ENCODE measurements around the gene LPP.

Gene LPP

GRCh38 chr3:188734395-188734794 lies 580.4 kb downstream of the LPP start:
- Histone ChIP-seq H3K4me3 (ENCODE audit: low read depth, low read length) (no peak overlapping the region), H3K27me3 (replicated peaks) (no peaks in the 10 kb centered on the region), H3K27ac (no peak overlapping the region), H3K36me3 (replicated peaks) (no peaks in the 10 kb centered on the region)
- DNase-seq: no peak
- in situ Hi-C loops (cut with HindIII; ENCODE audit: low pct_ligation_motif_present, low sequenced_read_pairs): no loop called here
- TF ChIP-seq, protein P1, sequence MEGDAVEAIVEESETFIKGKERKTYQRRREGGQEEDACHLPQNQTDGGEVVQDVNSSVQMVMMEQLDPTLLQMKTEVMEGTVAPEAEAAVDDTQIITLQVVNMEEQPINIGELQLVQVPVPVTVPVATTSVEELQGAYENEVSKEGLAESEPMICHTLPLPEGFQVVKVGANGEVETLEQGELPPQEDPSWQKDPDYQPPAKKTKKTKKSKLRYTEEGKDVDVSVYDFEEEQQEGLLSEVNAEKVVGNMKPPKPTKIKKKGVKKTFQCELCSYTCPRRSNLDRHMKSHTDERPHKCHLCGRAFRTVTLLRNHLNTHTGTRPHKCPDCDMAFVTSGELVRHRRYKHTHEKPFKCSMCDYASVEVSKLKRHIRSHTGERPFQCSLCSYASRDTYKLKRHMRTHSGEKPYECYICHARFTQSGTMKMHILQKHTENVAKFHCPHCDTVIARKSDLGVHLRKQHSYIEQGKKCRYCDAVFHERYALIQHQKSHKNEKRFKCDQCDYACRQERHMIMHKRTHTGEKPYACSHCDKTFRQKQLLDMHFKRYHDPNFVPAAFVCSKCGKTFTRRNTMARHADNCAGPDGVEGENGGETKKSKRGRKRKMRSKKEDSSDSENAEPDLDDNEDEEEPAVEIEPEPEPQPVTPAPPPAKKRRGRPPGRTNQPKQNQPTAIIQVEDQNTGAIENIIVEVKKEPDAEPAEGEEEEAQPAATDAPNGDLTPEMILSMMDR (IDR thresholded peaks at IDR 0.05; ENCODE audit: low read depth, low read length, missing control alignments): no peak

DNA sequence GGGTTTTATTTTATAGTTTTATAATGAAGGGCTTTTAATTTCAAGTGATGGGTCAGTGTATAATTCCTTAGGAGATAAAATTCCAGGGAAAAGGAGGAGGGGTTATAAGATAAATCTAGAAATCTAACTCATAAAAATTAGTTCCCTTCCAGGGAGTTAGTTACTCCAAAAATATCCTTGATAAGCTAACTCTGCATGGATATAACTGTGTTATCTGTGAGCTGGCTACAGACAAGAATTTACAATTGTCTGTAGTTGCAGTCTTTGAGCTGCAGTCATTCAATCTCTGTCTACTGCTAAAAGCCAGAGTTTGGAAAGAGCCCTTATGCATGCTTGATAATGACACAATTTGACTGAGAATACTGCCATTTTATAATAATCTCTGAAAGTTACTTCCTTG lies 585.6 kb downstream of the LPP start:
- H3K27ac ChIP-seq: no peak overlapping the region
- H3K36me3 ChIP-seq (replicated peaks): no peaks in the 10 kb centered on the region
- no peaks in the 10 kb centered on the region for H3K27me3 ChIP-seq (replicated peaks)
- no peak overlapping the region for H3K4me3 ChIP-seq (ENCODE audit: low read depth, low read length)
- in situ Hi-C loops (cut with HindIII; ENCODE audit: low pct_ligation_motif_present, low sequenced_read_pairs): no loop called here
- DNase-seq: no peak
- TF ChIP-seq, protein P1 (IDR thresholded peaks at IDR 0.05; ENCODE audit: low read depth, low read length, missing control alignments): no peak

DNA sequence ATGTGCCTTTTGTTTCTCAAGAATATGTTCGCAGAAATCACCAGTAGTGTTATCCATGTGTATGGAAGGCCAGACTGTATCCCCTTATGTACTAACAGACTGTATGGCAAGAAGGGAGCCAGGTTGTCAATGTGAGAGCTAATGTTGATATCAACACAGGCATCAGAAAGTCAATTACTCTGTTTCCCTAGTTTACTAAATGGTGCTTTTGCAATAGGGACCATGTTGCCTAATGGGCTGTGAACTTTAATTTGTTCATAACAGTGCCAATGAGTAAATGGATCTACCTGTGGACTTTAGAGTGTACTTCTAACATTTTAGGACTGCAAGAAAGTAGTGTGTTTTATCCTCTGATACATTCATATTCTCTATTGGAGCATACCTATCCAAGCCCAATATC lies 586.1 kb downstream of the LPP start:
- TF ChIP-seq, protein P1 (IDR thresholded peaks at IDR 0.05; ENCODE audit: low read depth, low read length, missing control alignments): no peak
- in situ Hi-C loops (cut with HindIII; ENCODE audit: low pct_ligation_motif_present, low sequenced_read_pairs): no loop called here
- no peak for DNase-seq
- H3K4me3 ChIP-seq (ENCODE audit: low read depth, low read length): no peak overlapping the region
- H3K27me3 ChIP-seq (replicated peaks): no peaks in the 10 kb centered on the region
- H3K27ac ChIP-seq: no peak overlapping the region
- no peaks in the 10 kb centered on the region for H3K36me3 ChIP-seq (replicated peaks)

GRCh38 chr3:188742755-188743550 lies 589.0 kb downstream of the LPP start:
- Histone ChIP-seq H3K27me3 (replicated peaks) (no peaks in the 10 kb centered on the region), H3K4me3 (ENCODE audit: low read depth, low read length) (no peak overlapping the region), H3K36me3 (replicated peaks) (no peaks in the 10 kb centered on the region), H3K27ac (no peak overlapping the region)
- DNase-seq: no peak
- in situ Hi-C loops (cut with HindIII; ENCODE audit: low pct_ligation_motif_present, low sequenced_read_pairs): no loop called here
- TF ChIP-seq, protein P1 (IDR thresholded peaks at IDR 0.05; ENCODE audit: low read depth, low read length, missing control alignments): no peak

DNA sequence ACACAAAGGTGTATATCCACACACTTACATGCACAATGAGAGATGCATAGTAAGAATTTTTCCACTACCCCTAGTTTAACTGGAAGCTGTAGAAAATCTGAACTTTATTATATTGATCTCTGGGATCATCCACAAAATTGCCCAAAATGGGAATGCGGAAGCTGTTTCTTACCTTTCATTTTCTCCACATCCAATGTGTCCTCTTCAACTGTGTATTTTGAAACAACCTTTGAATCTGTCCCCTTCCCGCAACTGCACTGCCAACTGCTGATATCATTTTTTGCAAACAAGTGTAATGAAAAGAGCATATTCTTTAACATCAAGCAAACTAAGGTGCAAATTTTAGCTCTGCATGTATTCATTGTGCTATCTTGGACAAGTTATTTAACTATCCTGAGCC lies 590.2 kb downstream of the LPP start:
- in situ Hi-C loops (cut with HindIII; ENCODE audit: low pct_ligation_motif_present, low sequenced_read_pairs): no loop called here
- TF ChIP-seq, protein P1 (IDR thresholded peaks at IDR 0.05; ENCODE audit: low read depth, low read length, missing control alignments): no peak
- DNase-seq: no peak

DNA sequence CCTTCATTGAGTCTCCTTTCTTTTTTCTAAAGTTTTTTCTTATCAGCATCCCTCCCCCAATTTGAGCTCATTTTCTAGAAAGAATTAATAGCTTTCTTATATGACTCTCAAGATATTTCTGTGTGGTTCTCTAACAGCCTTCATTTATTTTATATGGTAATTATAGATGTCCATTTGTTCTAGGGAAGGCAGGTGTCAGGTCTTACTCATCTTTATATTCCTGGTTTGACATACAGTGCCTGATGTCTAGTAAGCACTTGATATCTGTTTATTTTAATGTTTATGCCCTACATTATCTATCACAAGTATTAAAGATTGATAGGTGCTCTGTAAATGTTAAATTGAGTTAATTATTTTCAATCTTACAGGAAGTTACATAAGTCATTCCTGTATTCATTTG lies 591.1 kb downstream of the LPP start:
- Histone ChIP-seq H3K27ac (no peak overlapping the region), H3K27me3 (replicated peaks) (no peaks in the 10 kb centered on the region), H3K4me3 (ENCODE audit: low read depth, low read length) (no peak overlapping the region), H3K36me3 (replicated peaks) (no peaks in the 10 kb centered on the region)
- no peak for DNase-seq
- TF ChIP-seq, protein P1 (IDR thresholded peaks at IDR 0.05; ENCODE audit: low read depth, low read length, missing control alignments): no peak
- in situ Hi-C loops (cut with HindIII; ENCODE audit: low pct_ligation_motif_present, low sequenced_read_pairs): no loop called here

More for the DNA sequence above, 590.2 kb downstream of the LPP start:
- no peak overlapping the region for H3K27ac ChIP-seq
- H3K4me3 ChIP-seq (ENCODE audit: low read depth, low read length): no peak overlapping the region
- H3K36me3 ChIP-seq (replicated peaks): no peaks in the 10 kb centered on the region
- no peaks in the 10 kb centered on the region for H3K27me3 ChIP-seq (replicated peaks)
